Hepatocyte (in vitro differentiated cells): ENCODE data around the gene TREH.

Source experiments
- EZH2 ChIP-seq: fragments of 200-600 bp; sonication (generic); IDR thresholded peaks from 2 replicates; pipeline ENCODE4 v1.6.1; 2016; ENCODE audit warnings: antibody characterized with exemption, mild to moderate bottlenecking, borderline replicate concordance
- TF ChIP-seq, protein P1 (sequence below): fragments of 200-600 bp; sonication (generic); IDR thresholded peaks from 2 replicates; pipeline ENCODE4 v1.5.1; 2016; ENCODE audit warnings: antibody characterized with exemption, mild to moderate bottlenecking; ENCODE audit not compliant: poor library complexity

- TF ChIP-seq, protein P1, sequence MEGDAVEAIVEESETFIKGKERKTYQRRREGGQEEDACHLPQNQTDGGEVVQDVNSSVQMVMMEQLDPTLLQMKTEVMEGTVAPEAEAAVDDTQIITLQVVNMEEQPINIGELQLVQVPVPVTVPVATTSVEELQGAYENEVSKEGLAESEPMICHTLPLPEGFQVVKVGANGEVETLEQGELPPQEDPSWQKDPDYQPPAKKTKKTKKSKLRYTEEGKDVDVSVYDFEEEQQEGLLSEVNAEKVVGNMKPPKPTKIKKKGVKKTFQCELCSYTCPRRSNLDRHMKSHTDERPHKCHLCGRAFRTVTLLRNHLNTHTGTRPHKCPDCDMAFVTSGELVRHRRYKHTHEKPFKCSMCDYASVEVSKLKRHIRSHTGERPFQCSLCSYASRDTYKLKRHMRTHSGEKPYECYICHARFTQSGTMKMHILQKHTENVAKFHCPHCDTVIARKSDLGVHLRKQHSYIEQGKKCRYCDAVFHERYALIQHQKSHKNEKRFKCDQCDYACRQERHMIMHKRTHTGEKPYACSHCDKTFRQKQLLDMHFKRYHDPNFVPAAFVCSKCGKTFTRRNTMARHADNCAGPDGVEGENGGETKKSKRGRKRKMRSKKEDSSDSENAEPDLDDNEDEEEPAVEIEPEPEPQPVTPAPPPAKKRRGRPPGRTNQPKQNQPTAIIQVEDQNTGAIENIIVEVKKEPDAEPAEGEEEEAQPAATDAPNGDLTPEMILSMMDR, result no peak
- TF ChIP-seq EZH2, result no peak
Observed at GRCh38 chr11:118635642-118636041, 43.8 kb downstream of the TREH start.
